H9 (cell line): ENCODE results near the gene ADAMTSL5. TPM values are rescaled to one million over a fixed set of nuclear protein-coding genes. Genes with fewer than 3 reads are reported as not detected.

Source experiments
- DNase-seq: peaks from one replicate; pipeline ENCODE4 v3.0.0-alpha.2; 2017
- H2AFZ ChIP-seq: one replicate; pipeline ENCODE4 v1.6.1; 2013; ENCODE audit warnings: mild to moderate bottlenecking, low read length, control low read depth, moderate library complexity
- H2AK5ac ChIP-seq: 2 replicates; pipeline ENCODE4 v1.6.1; 2013; ENCODE audit warnings: low read length, control low read depth, mixed read lengths; ENCODE audit not compliant: insufficient read length
- H2BK120ac ChIP-seq: one replicate; pipeline ENCODE4 v1.6.1; 2013; ENCODE audit warnings: low read depth, mild to moderate bottlenecking, low read length, control low read depth, inconsistent platforms; ENCODE audit not compliant: poor library complexity, severe bottlenecking
- H2BK12ac ChIP-seq: 2 replicates; pipeline ENCODE4 v1.6.1; 2013; ENCODE audit warnings: low read length, control low read depth, mixed read lengths, low read depth; ENCODE audit not compliant: insufficient read length
- H2BK15ac ChIP-seq: 2 replicates; pipeline ENCODE4 v1.6.1; 2013; ENCODE audit warnings: low read depth, low read length, control low read depth
- H2BK20ac ChIP-seq: one replicate; pipeline ENCODE4 v1.6.1; 2013; ENCODE audit warnings: low read depth, mild to moderate bottlenecking, low read length, control low read depth, inconsistent platforms; ENCODE audit not compliant: poor library complexity, severe bottlenecking
- H2BK5ac ChIP-seq: 2 replicates; pipeline ENCODE4 v1.6.1; 2013; ENCODE audit warnings: low read length, control low read depth, mixed read lengths; ENCODE audit not compliant: insufficient read length
- H3K14ac ChIP-seq: 2 replicates; pipeline ENCODE4 v1.6.1; 2013; ENCODE audit warnings: low read length, control low read depth; ENCODE audit not compliant: insufficient read depth
- H3K18ac ChIP-seq: 2 replicates; pipeline ENCODE4 v1.6.1; 2013; ENCODE audit warnings: low read depth, mild to moderate bottlenecking, mixed read lengths, low read length, control low read depth; ENCODE audit not compliant: insufficient read length
- H3K23ac ChIP-seq: 2 replicates; pipeline ENCODE4 v1.6.1; 2013; ENCODE audit warnings: low read length, control low read depth, mixed read lengths, low read depth; ENCODE audit not compliant: insufficient read length
- H3K23me2 ChIP-seq: 2 replicates; pipeline ENCODE4 v1.6.1; 2013; ENCODE audit warnings: low read depth, mild to moderate bottlenecking, mixed read lengths, low read length, control low read depth; ENCODE audit not compliant: insufficient read length, poor library complexity, severe bottlenecking
- H3K27ac ChIP-seq: 2 replicates; pipeline ENCODE4 v1.5.1; 2013; ENCODE audit warnings: low read length, control low read depth, mixed read lengths, low read depth; ENCODE audit not compliant: insufficient read length
- H3K27me3 ChIP-seq: 2 replicates; pipeline ENCODE4 v1.6.1; 2013; ENCODE audit warnings: low read length, control low read depth, inconsistent platforms; ENCODE audit not compliant: insufficient read depth
- H3K4ac ChIP-seq: 2 replicates; pipeline ENCODE4 v1.6.1; 2013; ENCODE audit warnings: low read depth, mild to moderate bottlenecking, control low read depth, inconsistent platforms, low read length, moderate library complexity
- H3K4me1 ChIP-seq: 2 replicates; pipeline ENCODE4 v1.6.1; 2013; ENCODE audit warnings: low read length, control low read depth, inconsistent platforms; ENCODE audit not compliant: insufficient read depth
- H3K4me2 ChIP-seq: 2 replicates; pipeline ENCODE4 v1.6.1; 2013; ENCODE audit warnings: low read length, control low read depth, mixed read lengths; ENCODE audit not compliant: insufficient read length, insufficient read depth
- H3K56ac ChIP-seq: 2 replicates; pipeline ENCODE4 v1.6.1; 2013; ENCODE audit warnings: low read depth, mild to moderate bottlenecking, mixed read lengths, low read length, control low read depth; ENCODE audit not compliant: insufficient read length
- H3K79me1 ChIP-seq: 2 replicates; pipeline ENCODE4 v1.6.1; 2013; ENCODE audit warnings: low read depth, mild to moderate bottlenecking, moderate library complexity, low read length, control low read depth, inconsistent platforms; ENCODE audit not compliant: insufficient read depth, poor library complexity, severe bottlenecking
- H3K79me2 ChIP-seq: 2 replicates; pipeline ENCODE4 v1.6.1; 2013; ENCODE audit warnings: low read length, control low read depth, inconsistent platforms; ENCODE audit not compliant: insufficient read depth
- H3K9ac ChIP-seq: 2 replicates; pipeline ENCODE4 v1.6.1; 2013; ENCODE audit warnings: low read length, control low read depth, mixed read lengths; ENCODE audit not compliant: insufficient read length; ENCODE audit errors: extremely low read depth
- H3K9me3 ChIP-seq: one replicate; pipeline ENCODE4 v1.6.1; 2013; ENCODE audit warnings: low read depth, low read length, inconsistent platforms; ENCODE audit not compliant: control insufficient read depth
- H3T11ph ChIP-seq: one replicate; pipeline ENCODE4 v1.6.1; 2013; ENCODE audit warnings: mild to moderate bottlenecking, low read length, control low read depth, inconsistent platforms
- H4K20me1 ChIP-seq: one replicate; pipeline ENCODE4 v1.6.1; 2013; ENCODE audit not compliant: control insufficient read depth, insufficient read length, insufficient read depth
- H4K5ac ChIP-seq: 2 replicates; pipeline ENCODE4 v1.6.1; 2013; ENCODE audit warnings: low read depth, mild to moderate bottlenecking, mixed read lengths, low read length, control low read depth; ENCODE audit not compliant: insufficient read length
- H4K8ac ChIP-seq: replicated peaks from 2 replicates; pipeline ENCODE4 v1.6.1; 2013; ENCODE audit warnings: low read length, control low read depth, mixed read lengths, low read depth; ENCODE audit not compliant: insufficient read length
- H4K91ac ChIP-seq: 2 replicates; pipeline ENCODE4 v1.6.1; 2013; ENCODE audit warnings: low read depth, mild to moderate bottlenecking, moderate library complexity, mixed read lengths, low read length, control low read depth; ENCODE audit not compliant: insufficient read length
- H3K27ac Mint-ChIP-seq, 3 experiments: 2 replicates in 2 of 3; 3 replicates in 1 of 3; pipeline ENCODE4 v1.8.0; 2020 to 2021; ENCODE audit warnings: mixed read lengths in 3 of 3, mild to moderate bottlenecking in 1 of 3, moderate library complexity in 1 of 3
- H3K27me3 Mint-ChIP-seq: 2 replicates; pipeline ENCODE4 v1.8.0; 2021; ENCODE audit warnings: low read depth, mild to moderate bottlenecking, moderate library complexity, mixed read lengths
- H3K36me3 Mint-ChIP-seq, 3 experiments: 2 replicates in 2 of 3; 3 replicates in 1 of 3; pipeline ENCODE4 v1.8.0; 2020 to 2021; ENCODE audit warnings: low read depth in 3 of 3, mixed read lengths in 3 of 3; ENCODE audit not compliant: insufficient read depth in 1 of 3
- H3K4me1 Mint-ChIP-seq, 2 experiments: 2 replicates each; pipeline ENCODE4 v1.8.0; 2020; ENCODE audit warnings: mixed read lengths in 2 of 2
- H3K4me3 Mint-ChIP-seq, 2 experiments: 2 replicates in 1 of 2; 3 replicates in 1 of 2; pipeline ENCODE4 v1.8.0; 2020 to 2021; ENCODE audit warnings: mild to moderate bottlenecking in 2 of 2, mixed read lengths in 2 of 2, moderate library complexity in 1 of 2
- H3K9me3 Mint-ChIP-seq, 2 experiments: 2 replicates in 1 of 2; 3 replicates in 1 of 2; pipeline ENCODE4 v1.8.0; 2020; ENCODE audit warnings: mild to moderate bottlenecking in 2 of 2, mixed read lengths in 2 of 2, moderate library complexity in 1 of 2
- WGBS: extraction: QIAGEN DNeasy Blood & Tissue Kit; methylation state at CpG from one replicate; pipeline ENCODE4 v1.1.7; 2013; ENCODE audit warnings: missing lambda C conversion rate, low lambda C conversion rate, mixed read lengths; ENCODE audit not compliant: insufficient read length; ENCODE audit errors: extremely low coverage; 5-methylcytosine and 5-hydroxymethylcytosine counted together
- total RNA-seq: library from RNA; stranded (reverse); gene quantifications from 2 replicates; pipeline ENCODE4 v1.2.1, GENCODE V29; 2021
- TF ChIP-seq, protein P1 (sequence below): fragments of 200-600 bp; sonication (generic); conservative IDR thresholded peaks from 3 replicates; pipeline ENCODE4 v1.8.0; 2021; ENCODE audit warnings: antibody characterized with exemption, mild to moderate bottlenecking

The ADAMTSL5 gene
- total RNA-seq, 1 experiment from 2014 or later, result 1.5 TPM

DNA sequence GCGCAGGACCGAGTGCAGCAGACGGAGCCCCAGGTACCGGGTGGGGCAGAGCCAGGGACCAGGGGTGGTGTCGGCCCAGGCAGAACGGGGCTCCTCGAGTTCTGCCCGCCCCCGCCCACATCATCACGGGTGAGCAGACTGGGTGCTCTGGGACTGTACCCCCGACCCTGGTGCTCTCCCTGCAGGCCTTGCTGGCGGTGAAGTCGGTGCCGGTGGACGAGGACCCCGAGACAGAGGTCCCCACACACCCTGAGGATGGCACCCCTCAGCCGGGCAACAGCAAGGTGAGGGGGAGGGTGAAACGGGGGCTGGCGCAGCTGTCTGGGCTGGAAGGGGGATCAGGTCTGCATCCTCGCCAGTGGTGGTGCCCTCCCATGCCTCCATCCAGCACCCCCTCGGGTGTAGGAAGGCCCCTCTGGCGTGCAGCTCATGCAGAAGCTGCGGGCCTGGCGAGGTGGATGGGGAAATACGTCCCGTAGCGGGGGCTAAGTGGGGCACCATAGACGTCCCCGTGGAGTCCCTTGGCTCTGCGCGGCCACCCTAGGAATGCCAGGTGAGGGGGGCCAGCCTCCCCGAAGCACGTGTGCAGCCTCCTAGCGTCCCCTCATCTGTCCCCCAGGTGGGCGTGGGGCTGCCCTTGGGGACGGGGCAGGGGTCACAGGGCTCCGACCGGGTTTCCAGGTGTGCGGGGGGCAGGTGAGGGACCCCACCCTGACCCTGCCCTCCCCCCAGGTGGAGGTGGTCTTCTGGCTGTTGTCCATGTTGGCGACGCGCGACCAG is 56.5 kb downstream of the ADAMTSL5 start:
- no peak overlapping the region for H4K8ac ChIP-seq
- no peak overlapping the region for H3K9ac ChIP-seq
- no peak overlapping the region for H2AK5ac ChIP-seq
- H3K56ac ChIP-seq, result no peak overlapping the region
- no peak overlapping the region for H2BK15ac ChIP-seq
- peaks cover 75% of the 10 kb centered on the region for H3K27me3 Mint-ChIP-seq
- H3K18ac ChIP-seq, result no peak overlapping the region
- no peak overlapping the region for H3T11ph ChIP-seq
- no peak overlapping the region for H2BK5ac ChIP-seq
- TF ChIP-seq, protein P1, sequence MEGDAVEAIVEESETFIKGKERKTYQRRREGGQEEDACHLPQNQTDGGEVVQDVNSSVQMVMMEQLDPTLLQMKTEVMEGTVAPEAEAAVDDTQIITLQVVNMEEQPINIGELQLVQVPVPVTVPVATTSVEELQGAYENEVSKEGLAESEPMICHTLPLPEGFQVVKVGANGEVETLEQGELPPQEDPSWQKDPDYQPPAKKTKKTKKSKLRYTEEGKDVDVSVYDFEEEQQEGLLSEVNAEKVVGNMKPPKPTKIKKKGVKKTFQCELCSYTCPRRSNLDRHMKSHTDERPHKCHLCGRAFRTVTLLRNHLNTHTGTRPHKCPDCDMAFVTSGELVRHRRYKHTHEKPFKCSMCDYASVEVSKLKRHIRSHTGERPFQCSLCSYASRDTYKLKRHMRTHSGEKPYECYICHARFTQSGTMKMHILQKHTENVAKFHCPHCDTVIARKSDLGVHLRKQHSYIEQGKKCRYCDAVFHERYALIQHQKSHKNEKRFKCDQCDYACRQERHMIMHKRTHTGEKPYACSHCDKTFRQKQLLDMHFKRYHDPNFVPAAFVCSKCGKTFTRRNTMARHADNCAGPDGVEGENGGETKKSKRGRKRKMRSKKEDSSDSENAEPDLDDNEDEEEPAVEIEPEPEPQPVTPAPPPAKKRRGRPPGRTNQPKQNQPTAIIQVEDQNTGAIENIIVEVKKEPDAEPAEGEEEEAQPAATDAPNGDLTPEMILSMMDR, result no peak
- no peak overlapping the region for H2BK12ac ChIP-seq
- H3K9me3 Mint-ChIP-seq, result no peaks in the 10 kb centered on the region
- H3K4me1 Mint-ChIP-seq, result peaks cover 7 to 27% of the 10 kb centered on the region in 2 experiments
- no peaks in the 10 kb centered on the region; the same call in 1 of the 2 replicates for H3K4me1 ChIP-seq
- H3K23me2 ChIP-seq, result peaks cover 11% of the 10 kb centered on the region
- H4K91ac ChIP-seq, result no peak overlapping the region
- H3K27ac Mint-ChIP-seq, result no peak overlapping the region
- H3K23ac ChIP-seq, result no peak overlapping the region
- no peaks in the 10 kb centered on the region; the same call in 1 of the 2 replicates for H3K27me3 ChIP-seq
- peaks cover 0 to 13% (median 5%) of the 10 kb centered on the region in 3 experiments; a peak in 2 of 7 replicates for H3K36me3 Mint-ChIP-seq
- H2BK120ac ChIP-seq, result no peak overlapping the region
- peak overlapping the region in 1 of 2 experiments; percentile 71; a peak in 1 of 5 replicates for H3K4me3 Mint-ChIP-seq
- no peak overlapping the region for H2BK20ac ChIP-seq
- H2AFZ ChIP-seq, result no peak overlapping the region
- H3K4me2 ChIP-seq, result no peak overlapping the region
- H3K79me1 ChIP-seq, result no peaks in the 10 kb centered on the region
- no peak overlapping the region for H3K14ac ChIP-seq
- H3K27ac ChIP-seq, result no peak overlapping the region
- no peak overlapping the region for H3K4ac ChIP-seq
- no peak overlapping the region for H4K5ac ChIP-seq
- no peak for DNase-seq
- no peaks in the 10 kb centered on the region for H3K79me2 ChIP-seq
- no CpG with 5 or more reads among the region's 43 CpGs for WGBS
- H4K20me1 ChIP-seq, result no peaks in the 10 kb centered on the region
- no peaks in the 10 kb centered on the region for H3K9me3 ChIP-seq
